Measurements from ENCODE around the gene SMAD2.

DNA sequence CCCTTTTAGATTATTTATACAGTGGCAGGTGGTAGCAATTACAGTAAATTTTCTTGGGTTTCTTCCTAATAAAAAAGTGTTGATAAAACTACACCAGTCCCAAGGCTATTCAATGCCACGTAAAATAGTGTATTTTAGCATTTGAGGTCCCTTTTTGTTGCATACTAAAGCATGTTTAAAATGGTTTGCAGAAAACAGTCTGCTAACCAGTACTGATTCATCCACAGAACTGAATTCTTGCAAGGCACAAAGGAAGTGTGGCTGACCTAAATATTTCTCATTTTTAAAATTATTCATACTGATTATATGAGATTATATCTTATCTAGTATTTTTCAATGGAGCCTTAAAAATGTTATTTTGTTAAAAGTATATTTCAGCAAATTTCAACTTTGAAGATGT lies 98.1 kb downstream of the SMAD2 start:
- TF ChIP-seq, protein P1, sequence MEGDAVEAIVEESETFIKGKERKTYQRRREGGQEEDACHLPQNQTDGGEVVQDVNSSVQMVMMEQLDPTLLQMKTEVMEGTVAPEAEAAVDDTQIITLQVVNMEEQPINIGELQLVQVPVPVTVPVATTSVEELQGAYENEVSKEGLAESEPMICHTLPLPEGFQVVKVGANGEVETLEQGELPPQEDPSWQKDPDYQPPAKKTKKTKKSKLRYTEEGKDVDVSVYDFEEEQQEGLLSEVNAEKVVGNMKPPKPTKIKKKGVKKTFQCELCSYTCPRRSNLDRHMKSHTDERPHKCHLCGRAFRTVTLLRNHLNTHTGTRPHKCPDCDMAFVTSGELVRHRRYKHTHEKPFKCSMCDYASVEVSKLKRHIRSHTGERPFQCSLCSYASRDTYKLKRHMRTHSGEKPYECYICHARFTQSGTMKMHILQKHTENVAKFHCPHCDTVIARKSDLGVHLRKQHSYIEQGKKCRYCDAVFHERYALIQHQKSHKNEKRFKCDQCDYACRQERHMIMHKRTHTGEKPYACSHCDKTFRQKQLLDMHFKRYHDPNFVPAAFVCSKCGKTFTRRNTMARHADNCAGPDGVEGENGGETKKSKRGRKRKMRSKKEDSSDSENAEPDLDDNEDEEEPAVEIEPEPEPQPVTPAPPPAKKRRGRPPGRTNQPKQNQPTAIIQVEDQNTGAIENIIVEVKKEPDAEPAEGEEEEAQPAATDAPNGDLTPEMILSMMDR (conservative IDR thresholded peaks at IDR 0.05), result no peak
- no peak for TF ChIP-seq EZH2 (IDR thresholded peaks at IDR 0.05; ENCODE audit: low read depth)
